Hematopoietic multipotent progenitor cell treated with erythropoietin and hydrocortisone succinate and interleukin-3 and kit ligand, for 4 days (in vitro differentiated cells): ENCODE data around the gene NOTCH1.
A peak's percentile ranks its signal among the peaks of the same experiment; 100 is the strongest.

Source experiments
- DNase-seq: peaks from one replicate; pipeline ENCODE4 v3.0.0-alpha.2; 2015

Gene NOTCH1

GRCh38 chr9:136544964-136545691, 720 bp downstream of the NOTCH1 start:
- peak; percentile 52 for DNase-seq

GRCh38 chr9:136544548-136544963, 1.3 kb downstream of the NOTCH1 start:
- DNase-seq = peak; percentile 42

- no peak for DNase-seq
Measured at GRCh38 chr9:136543830-136544547, 1.9 kb downstream of the NOTCH1 start.

GRCh38 chr9:136543280-136543679, 2.6 kb downstream of the NOTCH1 start:
- DNase-seq = no peak

- no peak for DNase-seq
Measured at GRCh38 chr9:136542241-136543040, 3.4 kb downstream of the NOTCH1 start.

- no peak for DNase-seq
Measured at GRCh38 chr9:136541709-136542108, 4.1 kb downstream of the NOTCH1 start.

- DNase-seq = no peak
Measured at GRCh38 chr9:136541179-136541578, 4.7 kb downstream of the NOTCH1 start.

GRCh38 chr9:136539427-136540421, 6.1 kb downstream of the NOTCH1 start:
- peak; percentile 95 for DNase-seq

- peak; percentile 33 for DNase-seq
Measured at GRCh38 chr9:136538599-136539426, 7.0 kb downstream of the NOTCH1 start.

- no peak for DNase-seq
Measured at GRCh38 chr9:136537896-136538598, 7.8 kb downstream of the NOTCH1 start.

- DNase-seq = no peak
Measured at GRCh38 chr9:136537411-136537810, 8.4 kb downstream of the NOTCH1 start.

GRCh38 chr9:136536721-136537241, 9.1 kb downstream of the NOTCH1 start:
- DNase-seq = no peak

GRCh38 chr9:136536051-136536720, 9.7 kb downstream of the NOTCH1 start:
- no peak for DNase-seq

GRCh38 chr9:136535070-136535469, 10.8 kb downstream of the NOTCH1 start:
- DNase-seq = peak; percentile 62

- no peak for DNase-seq
Measured at GRCh38 chr9:136534366-136534765, 11.5 kb downstream of the NOTCH1 start.

- peak; percentile 77 for DNase-seq
Measured at GRCh38 chr9:136533775-136534157, 12.1 kb downstream of the NOTCH1 start.

GRCh38 chr9:136532799-136533774, 12.8 kb downstream of the NOTCH1 start:
- DNase-seq = peak; percentile 75
